CD4-positive, alpha-beta T cell treated with Interferon gamma for 1 hour (primary cell): ENCODE results near the gene PRG3.
A peak's percentile ranks its signal among the peaks of the same experiment; 100 is the strongest.
"Not testable (repeated sequence)": the region's sequence is repeated elsewhere in the genome, so short reads cannot be mapped to it uniquely, and the experiment has no call there.

Source experiments
- DNase-seq: peaks from one replicate; pipeline ENCODE4 v3.0.0-alpha.2; 2020

PRG3 gene

GRCh38 chr11:57407941-57408475 is 27.1 kb upstream of the PRG3 start:
- no peak for DNase-seq

- DNase-seq = no peak
These were observed 26.3 kb upstream of the PRG3 start for GRCh38 chr11:57407010-57407920.

- peak; percentile 12 for DNase-seq
These were observed 25.5 kb upstream of the PRG3 start for GRCh38 chr11:57406337-57406904.

DNA sequence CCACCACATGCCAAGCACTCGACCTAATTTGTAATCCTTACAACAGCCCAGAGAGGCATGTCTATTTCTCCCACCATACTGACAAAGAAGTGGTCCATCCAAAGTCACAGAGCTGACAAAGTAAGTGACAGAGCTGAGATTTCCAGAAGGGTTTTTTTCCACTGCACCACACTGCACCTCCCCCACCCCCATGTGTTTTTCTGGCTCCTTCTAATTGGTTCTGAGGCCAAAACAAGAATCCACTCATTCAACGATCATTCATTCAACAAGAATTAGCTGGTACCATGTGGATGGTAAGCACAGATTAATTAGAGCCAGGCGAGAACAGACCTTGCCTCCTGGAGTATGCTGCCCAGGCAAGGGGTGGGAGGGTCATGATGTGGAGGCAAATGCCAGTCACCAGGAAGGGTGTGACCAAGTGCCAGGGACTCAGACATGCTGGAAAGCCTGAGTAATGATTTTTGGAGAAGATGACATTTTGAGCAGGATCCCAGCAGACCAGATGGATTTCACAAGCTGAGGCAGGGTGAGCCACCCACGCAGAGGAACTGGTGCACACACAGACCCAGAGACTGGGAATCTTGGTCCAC is 24.4 kb upstream of the PRG3 start:
- no peak for DNase-seq

- no peak for DNase-seq
These were observed 22.8 kb upstream of the PRG3 start for GRCh38 chr11:57403802-57404147.

- DNase-seq = not testable (repeated sequence)
These were observed 22.3 kb upstream of the PRG3 start for GRCh38 chr11:57403003-57403801.

DNA sequence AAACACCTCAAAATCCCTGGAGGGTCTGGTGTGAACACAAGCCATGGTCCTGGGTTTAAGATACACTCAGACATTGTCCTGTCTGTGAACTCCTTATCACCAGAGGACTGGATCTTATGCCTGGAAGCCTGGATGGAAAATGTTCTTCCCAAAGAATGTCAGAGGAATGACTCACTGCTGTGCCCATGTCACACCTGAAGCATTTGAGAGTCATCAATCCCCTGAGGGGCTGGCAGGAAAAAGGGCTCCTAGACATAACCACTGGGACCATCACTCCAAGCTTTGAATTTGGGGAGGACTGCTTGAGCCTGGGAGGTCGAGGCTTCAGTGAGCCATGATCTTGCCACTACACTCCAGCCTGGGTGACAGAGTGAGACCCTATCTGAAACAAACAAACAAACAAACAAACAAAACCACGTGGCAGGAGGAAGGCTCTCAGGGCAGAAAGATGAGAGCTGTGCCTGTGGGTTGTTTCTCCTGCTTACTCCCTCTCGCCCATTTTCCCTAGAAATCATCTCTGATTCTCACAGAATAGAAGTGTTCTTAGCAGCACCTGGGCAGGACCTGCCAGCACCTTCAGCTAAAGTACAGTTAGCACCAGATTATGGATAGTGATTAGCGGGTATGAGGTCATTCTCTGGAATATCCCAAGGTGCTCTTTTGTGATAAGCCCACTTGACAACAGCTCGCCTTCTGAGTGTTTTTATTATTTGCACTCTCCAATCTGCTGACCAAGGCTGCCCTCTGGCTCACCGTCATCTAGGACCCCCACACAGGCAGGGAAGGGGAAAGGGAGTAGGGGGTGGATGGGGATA is 21.4 kb upstream of the PRG3 start:
- DNase-seq = no peak

- DNase-seq = no peak
These were observed 19.1 kb upstream of the PRG3 start for GRCh38 chr11:57399972-57400578.

DNA sequence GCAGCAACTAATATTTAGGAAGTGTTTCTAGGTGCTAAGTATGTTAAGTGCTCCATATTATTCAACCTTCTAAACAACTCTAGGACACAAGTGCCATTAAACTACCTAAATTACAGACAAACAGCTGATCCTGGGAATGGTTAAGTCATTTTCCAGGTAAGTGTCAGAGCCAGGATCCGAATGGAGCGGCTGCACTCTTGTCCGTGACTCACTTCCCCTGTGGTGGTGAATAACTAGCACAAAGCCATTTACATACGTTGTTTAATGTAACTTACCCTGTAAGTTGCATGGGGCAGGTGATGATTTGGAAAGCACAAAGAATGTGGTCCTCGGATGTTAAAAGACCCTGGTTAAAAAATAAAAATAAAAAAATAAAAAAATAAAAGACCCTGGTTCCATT is 18.3 kb upstream of the PRG3 start:
- no peak for DNase-seq

- no peak for DNase-seq
These were observed 16.5 kb upstream of the PRG3 start for GRCh38 chr11:57397394-57397990.

- no peak for DNase-seq
These were observed 15.8 kb upstream of the PRG3 start for GRCh38 chr11:57396744-57397143.

DNA sequence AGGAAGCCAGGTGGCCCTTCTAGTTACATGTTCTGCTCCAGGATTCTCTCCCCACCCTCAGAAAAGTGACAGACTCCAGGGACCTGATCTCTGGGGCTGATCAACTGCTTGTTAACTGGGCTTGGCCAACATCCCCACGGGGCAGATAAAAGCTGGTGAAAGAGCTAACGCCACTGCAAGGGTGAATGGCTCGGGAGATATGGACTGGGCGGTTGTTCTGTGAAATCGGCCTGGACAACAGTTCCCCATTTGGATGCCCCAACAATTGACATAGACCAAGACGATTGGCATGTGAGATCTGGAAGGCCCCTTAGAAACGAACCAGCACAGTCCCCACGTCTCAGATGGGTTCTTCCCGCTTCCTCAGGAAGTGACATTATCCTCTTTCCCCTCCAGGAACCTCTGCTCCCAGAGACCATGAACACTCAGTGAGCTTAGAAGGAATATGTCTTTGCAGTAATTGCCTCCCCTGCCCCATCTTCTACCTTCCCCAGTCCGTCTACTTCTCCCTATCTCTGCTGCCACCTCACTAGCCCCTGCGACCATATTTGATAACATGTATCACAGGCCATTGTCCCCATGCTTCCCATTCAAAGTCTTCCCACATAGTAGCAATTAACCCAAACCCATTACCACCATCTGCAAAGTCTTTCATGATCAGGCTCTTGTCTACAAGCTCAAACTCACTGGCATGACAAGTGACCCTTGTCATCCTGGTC is 15.1 kb upstream of the PRG3 start:
- no peak for DNase-seq

DNA sequence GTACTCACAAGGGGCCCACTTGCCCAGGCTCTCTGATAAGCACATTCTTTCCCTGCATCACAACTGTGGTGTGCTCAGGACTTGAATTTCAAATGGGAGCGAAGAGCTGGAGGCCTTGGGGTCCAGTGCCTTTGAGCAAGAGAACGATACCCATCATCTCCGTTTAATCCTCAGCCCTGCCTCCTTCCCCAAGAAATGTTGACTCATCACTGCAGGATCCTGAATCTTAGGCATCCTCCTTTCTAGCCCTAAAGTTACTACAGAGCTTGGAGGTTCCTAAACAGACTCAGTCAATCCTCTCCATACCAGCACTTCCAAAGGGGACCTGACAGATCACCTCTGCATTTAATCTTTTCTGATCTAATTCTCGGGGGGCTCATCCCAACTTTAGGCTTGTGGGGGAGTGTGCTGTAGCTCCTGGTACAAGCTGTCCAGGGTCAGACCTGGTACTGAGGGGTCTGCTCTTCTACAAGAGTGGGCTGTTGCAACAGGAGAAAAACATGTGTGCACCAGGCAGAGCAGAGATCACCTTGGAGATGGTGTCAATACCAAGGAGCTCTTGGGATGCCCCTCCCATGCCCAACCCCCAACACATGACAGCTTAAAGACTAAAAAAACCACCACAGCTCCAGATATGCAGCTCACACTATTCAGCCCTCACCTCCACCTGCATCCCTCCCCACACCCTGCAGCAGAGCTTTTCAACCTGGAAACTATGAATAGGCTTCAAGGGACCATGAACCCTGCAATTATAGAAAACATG is 13.4 kb upstream of the PRG3 start:
- DNase-seq = no peak

- no peak for DNase-seq
These were observed 11.8 kb upstream of the PRG3 start for GRCh38 chr11:57392763-57393105.

- DNase-seq = no peak
These were observed 11.3 kb upstream of the PRG3 start for GRCh38 chr11:57392066-57392762.

DNA sequence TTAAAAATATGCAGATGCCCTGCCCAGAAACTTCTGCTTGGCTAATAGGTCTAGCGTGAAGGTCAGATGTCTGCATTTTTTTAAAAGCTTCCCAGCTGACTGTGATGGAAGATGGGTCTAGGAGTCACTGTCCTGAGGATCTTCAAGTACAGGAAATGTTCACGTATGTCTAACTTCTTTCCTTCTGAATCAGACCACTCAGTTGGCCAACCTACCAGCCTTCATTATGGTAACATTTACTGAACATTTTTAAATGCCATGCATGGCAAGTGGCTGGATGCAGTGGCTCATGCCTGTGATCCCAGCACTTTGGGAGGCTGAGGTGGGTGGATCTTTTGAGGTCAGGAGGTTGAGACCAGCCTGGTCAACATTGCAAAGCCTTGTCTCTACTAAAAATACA is 10.6 kb upstream of the PRG3 start:
- DNase-seq = no peak

DNA sequence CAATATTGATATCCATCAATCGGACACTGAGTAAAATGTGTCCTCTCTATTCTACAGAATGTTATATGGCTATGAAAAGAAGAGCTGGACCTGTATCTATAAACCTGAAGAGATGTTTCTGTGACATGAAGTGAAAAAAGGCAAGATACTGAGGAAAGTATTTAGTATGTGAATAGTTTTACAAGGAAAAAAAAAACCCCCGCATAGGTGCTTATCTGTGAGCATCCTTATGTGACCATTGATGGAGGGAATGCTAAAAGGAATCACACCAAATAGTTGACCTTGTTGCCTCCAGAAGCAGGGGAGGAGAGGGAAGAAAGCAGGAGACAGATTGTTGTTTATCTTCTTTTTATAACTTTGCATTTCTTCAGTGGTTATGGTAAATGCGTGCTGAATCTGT is 10.2 kb upstream of the PRG3 start:
- no peak for DNase-seq

DNA sequence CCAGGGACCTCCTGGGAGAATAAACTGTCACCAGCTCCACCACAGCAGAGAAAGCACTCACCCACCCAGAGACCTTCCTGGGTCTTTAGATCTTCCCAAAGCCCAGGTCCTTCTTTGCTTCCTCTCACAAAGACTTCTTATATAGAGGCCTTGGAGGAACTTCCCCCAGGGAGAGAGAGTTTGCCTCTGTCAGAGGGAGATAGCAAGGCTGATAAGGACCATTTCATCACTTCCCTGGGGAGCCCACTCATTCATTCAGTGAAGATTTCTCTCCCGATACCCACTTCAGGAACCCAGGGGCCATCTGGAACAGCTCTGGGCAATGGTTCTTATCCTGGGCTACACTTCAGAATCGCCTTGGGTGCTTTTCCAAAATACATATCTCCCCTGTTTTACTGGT is 9.6 kb upstream of the PRG3 start, which contains the start of gene PRG2:
Gene PRG2 (minus strand): TSS at position 116 of the 400 bp plus-strand sequence. CDS start 706 bp downstream, outside the sequence.
- no peak for DNase-seq
